T-helper 2 cell (primary cell): ENCODE measurements around the gene RNASE12.
A peak's percentile ranks its signal among the peaks of the same experiment; 100 is the strongest.
"Not testable (repeated sequence)": the region's sequence is repeated elsewhere in the genome, so short reads cannot be mapped to it uniquely, and the experiment has no call there.

ENCODE experiments used
- DNase-seq, 5 experiments: peaks; one replicate each; pipeline versions ENCODE4 v3.0.0 to v3.0.0-alpha.2; 2012 to 2022

The RNASE12 gene

DNA sequence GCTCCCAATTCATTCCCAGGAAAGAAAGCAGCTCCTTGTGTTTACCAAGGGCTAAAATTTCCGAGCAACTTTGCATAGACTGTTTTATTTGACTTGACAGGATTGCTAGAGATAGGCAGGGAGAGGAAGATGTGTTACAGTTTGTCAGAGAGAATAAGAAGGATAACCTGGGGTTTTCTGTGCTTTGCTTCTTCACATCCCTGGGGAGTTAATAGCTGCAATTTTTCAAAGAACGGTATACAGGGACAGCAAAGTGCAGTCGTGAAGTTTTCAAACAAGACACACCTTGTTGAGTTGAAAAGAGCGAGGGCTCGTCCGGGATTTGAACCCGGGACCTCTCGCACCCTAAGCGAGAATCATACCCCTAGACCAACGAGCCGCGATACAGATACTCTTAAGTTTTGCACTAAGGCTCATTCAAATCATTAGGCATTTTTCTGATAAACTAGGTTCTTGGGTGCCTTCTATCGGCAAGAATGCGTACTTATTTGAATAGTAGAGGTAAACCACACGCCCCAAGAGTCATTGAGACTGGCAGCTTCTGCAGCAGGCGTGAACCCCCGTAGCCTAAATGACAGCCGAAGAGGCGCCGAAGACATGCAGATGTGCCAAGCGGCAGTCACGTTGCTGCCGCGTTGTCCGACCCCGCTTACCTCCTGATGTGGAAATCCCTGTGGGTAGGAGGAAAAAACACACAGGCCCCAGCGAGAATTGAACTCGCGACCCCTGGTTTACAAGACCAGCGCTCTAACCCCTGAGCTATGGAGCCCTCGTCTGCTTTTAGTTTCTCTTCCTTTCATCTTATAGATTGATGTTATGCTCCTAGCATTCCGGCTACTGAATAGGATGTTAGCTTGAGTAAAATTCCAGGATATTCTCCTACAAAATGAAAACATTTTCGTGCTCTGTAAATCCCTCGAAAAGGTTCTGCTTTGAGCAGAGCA is 22.2 kb upstream of the RNASE12 start:
- peak; percentile 31 to 95 (median 73) for DNase-seq

- no peak for DNase-seq
Measured at GRCh38 chr14:20612403-20612802, 21.2 kb upstream of the RNASE12 start.

GRCh38 chr14:20611277-20611676 is 20.1 kb upstream of the RNASE12 start:
- DNase-seq = no peak

GRCh38 chr14:20610002-20610765 is 19.0 kb upstream of the RNASE12 start:
- peak in 4 of 5 experiments; percentile 58 to 64 (median 61) for DNase-seq

DNA sequence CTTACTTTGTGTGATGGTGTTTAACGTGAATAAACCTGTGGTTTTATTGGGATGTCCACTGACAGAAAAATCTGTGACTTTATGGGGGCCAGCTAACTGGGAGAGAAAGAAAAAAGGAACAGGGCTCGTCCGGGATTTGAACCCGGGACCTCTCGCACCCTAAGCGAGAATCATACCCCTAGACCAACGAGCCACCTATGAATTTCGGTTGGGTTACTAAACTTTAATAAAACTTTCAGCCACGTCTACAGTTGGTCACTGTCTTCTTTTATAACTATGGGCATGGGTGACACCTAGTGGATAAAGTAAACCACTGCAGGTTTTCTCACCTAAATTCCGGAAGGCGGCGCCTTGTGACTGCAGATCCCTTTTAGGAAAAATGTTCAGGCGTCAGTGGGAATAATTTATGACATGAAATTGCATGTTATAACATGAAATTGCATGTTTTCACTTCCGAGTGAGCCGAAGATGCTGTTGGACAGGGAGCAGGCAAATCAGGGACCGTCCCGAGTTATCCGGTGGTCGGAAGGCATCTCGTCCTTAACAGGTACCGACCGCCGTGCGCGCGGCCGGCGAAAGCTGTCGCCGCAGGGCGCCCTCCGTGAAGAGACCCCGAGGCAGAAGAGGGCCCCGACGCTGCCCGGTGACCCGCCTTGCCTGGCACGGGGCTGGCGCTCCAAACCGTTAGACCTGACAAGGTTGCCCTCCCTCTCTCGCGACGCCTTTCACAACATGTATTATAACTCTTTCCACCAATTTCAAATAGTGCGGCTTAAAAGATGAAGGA is 18.2 kb upstream of the RNASE12 start:
- DNase-seq = peak in 3 of 5 experiments; percentile 31 to 72 (median 69)

DNA sequence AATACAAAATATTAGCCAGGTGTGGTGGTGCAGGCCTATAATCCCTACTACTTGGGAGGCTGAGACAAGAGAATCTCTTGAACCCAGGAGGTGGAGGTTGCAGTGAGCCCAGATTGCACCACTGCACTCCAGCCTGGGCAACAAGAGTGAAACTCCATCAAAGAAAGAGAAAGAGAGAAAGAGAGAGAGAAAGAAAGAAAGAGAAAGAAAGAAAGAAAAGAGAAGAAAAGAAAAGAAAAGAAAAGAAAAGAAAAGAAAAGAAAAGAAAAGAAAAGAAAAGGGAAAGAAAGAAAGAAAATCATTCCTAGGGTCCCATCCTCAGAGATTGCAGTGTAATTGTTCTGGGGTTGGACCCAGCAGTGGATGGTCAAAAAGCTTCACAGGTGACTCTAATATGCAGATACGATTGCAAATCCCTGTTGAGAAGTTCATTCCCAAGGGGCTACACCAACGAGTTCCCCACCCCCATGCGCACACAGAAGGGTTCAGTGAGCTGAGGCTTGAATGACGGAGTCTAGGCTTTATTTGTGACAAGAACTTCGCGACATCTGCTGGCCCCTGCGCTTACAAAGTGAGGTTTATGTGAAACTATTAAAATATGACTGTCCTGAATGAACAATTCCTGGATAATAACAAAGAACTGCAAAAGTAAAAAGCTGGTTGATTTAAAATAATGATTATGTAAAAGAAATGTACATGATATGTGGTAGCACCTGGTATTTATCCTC is 17.4 kb upstream of the RNASE12 start:
- no peak for DNase-seq

DNA sequence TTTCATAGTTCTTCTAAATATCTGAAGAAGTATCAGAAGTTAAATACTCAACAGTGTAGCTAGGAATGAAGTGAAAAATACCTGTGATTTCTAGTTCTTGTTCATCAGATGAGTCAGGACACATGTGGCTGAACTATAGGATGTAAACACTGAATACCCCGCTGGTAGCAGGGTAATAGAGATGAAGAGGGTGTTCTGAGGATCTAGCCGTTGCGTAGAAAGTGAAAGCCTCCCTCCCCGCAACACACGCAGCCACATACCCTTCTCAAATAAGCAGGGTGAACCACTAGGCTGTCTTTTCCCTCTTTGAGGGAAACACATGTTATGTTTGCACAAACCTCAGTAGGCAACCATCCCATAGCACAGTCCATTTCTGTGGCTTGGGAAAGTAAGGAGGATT is 16.4 kb upstream of the RNASE12 start:
- DNase-seq = peak in 1 of 5 experiments; percentile 54

- no peak for DNase-seq
Measured at GRCh38 chr14:20606902-20607242, 15.7 kb upstream of the RNASE12 start.

- no peak for DNase-seq
Measured at GRCh38 chr14:20606190-20606901, 15.2 kb upstream of the RNASE12 start.

GRCh38 chr14:20603813-20604690 is 12.9 kb upstream of the RNASE12 start:
- no peak for DNase-seq

DNA sequence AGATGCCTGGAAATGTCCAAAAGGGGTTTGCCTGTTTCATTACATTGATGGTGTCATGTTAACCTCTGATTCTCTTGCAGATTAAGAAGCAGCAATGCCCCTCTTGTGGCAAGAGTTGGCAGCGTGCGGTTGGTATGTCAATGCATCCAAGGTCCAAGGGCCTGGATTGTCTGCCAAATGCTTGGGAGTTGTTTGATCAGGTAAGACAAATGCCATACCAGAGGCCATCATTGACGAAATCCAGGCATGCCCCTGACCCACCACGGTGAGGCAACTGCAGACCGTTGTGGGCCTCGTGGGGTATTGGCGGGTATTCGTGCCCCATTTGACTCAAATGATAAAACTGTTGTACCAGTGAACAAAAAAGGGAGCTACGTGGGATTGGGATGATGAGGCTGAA is 11.4 kb upstream of the RNASE12 start:
- no peak for DNase-seq

- DNase-seq = no peak
Measured at GRCh38 chr14:20601522-20601921, 10.3 kb upstream of the RNASE12 start.

- DNase-seq = no peak
Measured at GRCh38 chr14:20597108-20597507, 5.9 kb upstream of the RNASE12 start.

- DNase-seq = not testable (repeated sequence)
Measured at GRCh38 chr14:20595726-20596125, 4.5 kb upstream of the RNASE12 start.

DNA sequence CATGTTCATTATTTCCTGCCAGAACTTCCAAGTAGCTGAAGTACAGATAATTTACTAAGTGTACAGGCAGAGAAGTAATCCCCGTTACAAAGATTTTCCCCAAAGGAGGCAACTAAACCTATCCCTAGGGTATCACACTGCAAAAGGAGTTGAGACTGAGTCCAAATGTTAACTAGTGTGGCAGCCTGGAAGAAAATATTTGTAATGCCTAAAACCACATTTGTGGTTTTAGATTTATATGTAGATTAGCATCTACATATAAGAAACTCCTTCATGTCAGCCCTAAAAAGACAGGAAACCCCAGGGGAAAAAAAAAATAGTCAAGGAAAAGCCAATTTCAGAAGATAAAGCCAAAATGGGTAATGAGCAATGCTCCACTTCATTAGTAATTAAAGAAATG is 1.4 kb upstream of the RNASE12 start:
- no peak for DNase-seq

DNA sequence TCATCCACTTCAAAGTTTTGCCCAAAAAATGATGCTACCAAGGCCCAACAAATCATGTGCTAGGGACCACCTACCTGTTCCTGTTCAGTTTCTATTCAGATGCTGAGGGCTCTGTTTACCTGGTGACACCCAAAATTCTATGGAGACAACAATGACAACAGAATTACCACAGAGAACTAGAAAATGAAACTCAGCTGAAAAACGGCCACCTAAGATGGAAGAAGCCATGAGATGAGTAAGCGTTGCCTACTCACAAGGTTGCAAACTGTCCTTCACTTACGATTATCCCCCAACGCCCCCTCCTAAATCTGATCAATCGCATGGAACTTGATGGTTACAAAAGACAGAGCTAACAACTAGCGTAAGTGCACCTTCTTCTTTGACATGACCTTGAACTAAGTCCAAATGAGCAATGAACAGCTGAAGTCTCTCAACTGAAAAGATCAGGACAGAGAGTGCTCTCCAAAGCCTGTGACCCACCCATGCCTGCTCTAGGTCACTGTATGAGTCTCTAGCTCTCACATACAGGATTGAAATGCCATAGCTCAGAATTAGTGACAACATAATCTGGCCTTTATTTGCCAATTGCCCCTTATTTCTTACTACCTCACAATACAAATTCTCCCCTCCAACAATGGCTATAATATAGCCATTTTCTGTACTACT is 3.6 kb downstream of the RNASE12 start, which contains the start of gene RNASE11:
Gene RNASE11, minus strand, starts transcription at position 513 of the 666 bp plus-strand sequence.
- DNase-seq = peak in 1 of 5 experiments; percentile 44

DNA sequence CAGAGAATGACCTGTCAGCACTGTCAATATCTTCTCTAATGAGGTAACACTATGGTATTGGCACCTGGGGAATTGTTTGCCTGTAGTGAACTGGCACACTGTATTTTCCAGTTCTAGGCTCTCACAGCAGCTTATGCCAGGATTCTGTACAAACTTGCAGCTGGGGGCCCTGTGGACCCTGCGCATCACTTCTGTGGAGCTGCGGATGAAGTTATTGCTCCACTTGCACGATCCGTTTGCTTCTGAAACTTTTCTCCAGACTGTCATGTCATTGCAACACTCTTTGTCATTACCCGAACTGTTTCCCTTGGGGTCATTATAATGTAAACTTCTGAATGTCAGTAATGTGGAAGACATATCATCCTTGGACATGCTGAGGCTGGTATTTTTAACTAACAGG is 7.3 kb downstream of the RNASE12 start:
- no peak for DNase-seq

DNA sequence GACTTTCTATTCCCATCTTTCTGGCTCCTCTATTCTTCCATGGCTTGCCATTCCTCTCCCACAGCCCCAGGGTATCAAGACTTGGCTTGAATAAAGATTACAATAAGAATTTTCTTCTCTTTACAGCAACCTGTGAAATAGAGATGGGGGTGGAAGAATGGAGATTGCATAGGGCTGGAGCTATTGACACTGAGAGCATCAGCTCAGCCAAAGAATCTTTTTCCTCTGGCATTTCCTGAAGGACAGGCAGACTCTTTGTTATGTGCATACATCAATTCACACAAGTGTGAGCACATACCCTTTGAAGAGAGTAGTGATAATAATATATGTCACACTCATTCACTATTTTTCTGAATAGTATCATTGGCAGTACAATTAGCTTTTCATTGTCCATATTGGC is 8.0 kb downstream of the RNASE12 start:
- DNase-seq = no peak

DNA sequence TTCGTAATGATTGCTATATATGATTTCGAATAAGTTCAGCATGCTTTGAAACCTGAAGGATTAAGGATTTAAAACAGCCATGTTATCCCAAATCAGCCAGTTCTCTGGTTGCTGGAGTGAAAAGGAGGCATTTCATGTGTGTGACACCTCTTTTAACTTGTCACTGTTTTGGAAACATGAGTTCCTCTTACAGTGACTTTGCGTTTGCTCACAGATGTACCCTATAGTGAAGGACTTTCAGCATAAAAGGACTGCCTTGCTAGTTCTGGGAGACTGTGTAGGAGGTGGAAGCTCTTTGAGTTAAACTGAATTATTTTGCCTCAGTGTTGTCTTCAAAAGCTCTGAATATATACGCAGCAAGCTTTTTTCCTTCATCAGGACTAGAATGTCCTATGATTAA is 10.9 kb downstream of the RNASE12 start:
- DNase-seq = no peak
